ENCODE data around the gene PEBP1. TPM values are rescaled to one million over a fixed set of nuclear protein-coding genes. Genes with fewer than 3 reads are reported as not detected.

Gene PEBP1
- total RNA-seq, result 203 and 205 TPM in 2 replicates

GRCh38 chr12:118135788-118136558 is at the start of gene PEBP1:
Gene PEBP1, plus strand, starts transcription at chr12:118136124. Its CDS starts 86 bp downstream, at chr12:118136210.

GRCh38 chr12:118103601-118104382 is 32.1 kb upstream of the PEBP1 start, which contains the start of gene VSIG10:
Gene VSIG10, minus strand, starts transcription at chr12:118104011. Its CDS starts 340 bp downstream, at chr12:118103671.

Other genes starting within 250 kb of the PEBP1 start
- 0.33 and 0.63 TPM in 2 replicates for gene KSR2, start 167.1 kb upstream of the PEBP1 start, total RNA-seq
- gene RFC5, start 119.4 kb upstream of the PEBP1 start, total RNA-seq, result 14.5 and 50.0 TPM in 2 replicates
- 105 and 129 TPM in 2 replicates for gene WSB2, start 74.9 kb upstream of the PEBP1 start, total RNA-seq
- 17.7 and 20.5 TPM in 2 replicates for gene VSIG10, start 32.1 kb upstream of the PEBP1 start, total RNA-seq
- 7.0 and 7.2 TPM in 2 replicates for gene TAOK3, start 236.8 kb downstream of the PEBP1 start, total RNA-seq
- gene SUDS3, start 240.4 kb downstream of the PEBP1 start, total RNA-seq, result 13.2 and 19.3 TPM in 2 replicates